Uterus (tissue), 2 donors: ENCODE results near the gene TAPT1.

Source experiments
- POLR2A ChIP-seq, 2 donors: fragments of 450-650 bp; IDR thresholded peaks; one replicate each; pipeline ENCODE4 v1.6.1; 2016; ENCODE audit warnings: antibody characterized with exemption in 2 of 2, mild to moderate bottlenecking in 1 of 2, moderate library complexity in 1 of 2
- TF ChIP-seq, protein P1 (sequence below), 4 experiments: fragments of 200-600 bp in 2 of 4; fragments of 450-650 bp in 2 of 4; sonication (generic) in 2 of 4; IDR thresholded peaks; one replicate each; pipeline ENCODE4 v1.5.1; 2016 to 2019; ENCODE audit warnings: antibody characterized with exemption in 4 of 4, mild to moderate bottlenecking in 2 of 4, moderate library complexity in 1 of 4

DNA sequence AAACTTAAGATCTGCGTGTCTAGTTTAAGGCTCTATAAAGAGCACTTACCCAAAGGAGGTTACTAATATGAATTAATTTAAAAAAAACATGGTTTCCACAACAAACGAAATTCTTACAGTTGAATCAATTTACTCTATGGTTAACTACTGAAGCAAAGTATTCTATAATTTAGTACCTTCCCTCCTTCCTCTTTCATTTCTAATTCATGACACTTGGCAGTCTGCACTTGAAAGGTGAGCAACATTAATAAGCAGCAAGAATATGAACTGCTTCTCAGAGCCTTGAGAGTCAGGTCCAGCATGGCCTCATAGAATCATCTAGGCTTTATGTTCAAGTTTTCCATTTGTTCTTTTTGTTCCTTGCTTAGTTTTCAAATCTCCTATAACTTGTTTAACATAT, 42.7 kb downstream of the TAPT1 start:
- TF ChIP-seq, protein P1, sequence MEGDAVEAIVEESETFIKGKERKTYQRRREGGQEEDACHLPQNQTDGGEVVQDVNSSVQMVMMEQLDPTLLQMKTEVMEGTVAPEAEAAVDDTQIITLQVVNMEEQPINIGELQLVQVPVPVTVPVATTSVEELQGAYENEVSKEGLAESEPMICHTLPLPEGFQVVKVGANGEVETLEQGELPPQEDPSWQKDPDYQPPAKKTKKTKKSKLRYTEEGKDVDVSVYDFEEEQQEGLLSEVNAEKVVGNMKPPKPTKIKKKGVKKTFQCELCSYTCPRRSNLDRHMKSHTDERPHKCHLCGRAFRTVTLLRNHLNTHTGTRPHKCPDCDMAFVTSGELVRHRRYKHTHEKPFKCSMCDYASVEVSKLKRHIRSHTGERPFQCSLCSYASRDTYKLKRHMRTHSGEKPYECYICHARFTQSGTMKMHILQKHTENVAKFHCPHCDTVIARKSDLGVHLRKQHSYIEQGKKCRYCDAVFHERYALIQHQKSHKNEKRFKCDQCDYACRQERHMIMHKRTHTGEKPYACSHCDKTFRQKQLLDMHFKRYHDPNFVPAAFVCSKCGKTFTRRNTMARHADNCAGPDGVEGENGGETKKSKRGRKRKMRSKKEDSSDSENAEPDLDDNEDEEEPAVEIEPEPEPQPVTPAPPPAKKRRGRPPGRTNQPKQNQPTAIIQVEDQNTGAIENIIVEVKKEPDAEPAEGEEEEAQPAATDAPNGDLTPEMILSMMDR (IDR thresholded peaks at IDR 0.05), result no peak
- no peak for TF ChIP-seq POLR2A (IDR thresholded peaks at IDR 0.05)
